ENCODE measurements around the gene APOBEC4. TPM values are rescaled to one million over a fixed set of nuclear protein-coding genes. Genes with fewer than 3 reads are reported as not detected.

Gene APOBEC4
- total and polyA plus RNA-seq, 10 of the 15 experiments (the other 5 are each of a cell fraction or from before 2014, with no cell fraction given): 0.04 to 0.25 (median 0.06) TPM; not detected in 5

DNA sequence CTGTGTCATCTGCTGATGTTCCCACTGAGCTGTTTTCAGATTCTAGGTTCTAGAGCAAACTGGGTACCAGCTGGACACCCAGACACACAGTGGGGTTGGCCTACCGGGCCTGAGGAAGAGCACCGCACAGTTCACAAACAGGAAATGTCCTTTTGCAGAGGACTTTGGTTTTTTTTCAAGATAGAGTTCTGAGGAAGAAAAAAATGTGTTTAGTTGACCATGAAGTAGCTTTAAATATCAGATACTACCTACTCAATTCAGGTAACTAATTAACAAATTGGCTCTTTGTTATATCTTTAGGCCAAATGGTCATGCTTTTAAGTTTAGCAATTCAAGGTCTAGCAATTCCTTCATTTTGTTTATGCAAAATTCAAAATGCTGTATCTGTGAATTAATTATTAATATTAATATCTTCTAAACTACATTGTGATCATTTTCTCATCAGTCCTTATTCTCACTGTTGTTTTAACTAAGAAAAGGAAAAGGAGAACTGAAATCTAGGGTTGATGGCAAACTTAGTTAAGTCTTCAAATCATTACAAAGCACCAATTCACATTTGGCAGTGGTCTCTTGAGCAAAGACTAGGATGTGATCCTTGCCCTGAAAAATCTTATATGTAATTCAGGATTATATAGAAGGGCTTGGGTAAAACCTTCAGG is 45.7 kb downstream of the APOBEC4 start:
- no TSS peak for BruUV-seq (replicated peaks)
- POLR2A ChIA-PET: interaction anchor here (0.6 to 9.4 kb wide), 7 partner anchors 9 to 1177 kb away, joined by 3 to 199 read pairs (median 6); partner anchors contain the start of genes ARPC5 and NCF2
- intact Hi-C loops (cut with micrococcal nuclease; ENCODE audit: unreplicated experiment): loop anchor here (5.0 kb wide), 1 partner anchor 135 kb away; the partner anchor contains the start of gene SMG7
- TF ChIP-seq NFIC (IDR thresholded peaks at IDR 0.05; ENCODE audit: low read depth, low read length): peak; percentile 29; the same call in 1 of the 2 replicates
- no peak for TF ChIP-seq NR2F1 (conservative IDR thresholded peaks at IDR 0.05)
- no peak for TF ChIP-seq CHD1 (IDR thresholded peaks at IDR 0.05; ENCODE audit: low read depth, low read length)
- TF ChIP-seq MEF2B (IDR thresholded peaks at IDR 0.05; ENCODE audit: partially characterized antibody, poor library complexity, severe bottlenecking): peak; percentile 12
- TF ChIP-seq, protein P1, sequence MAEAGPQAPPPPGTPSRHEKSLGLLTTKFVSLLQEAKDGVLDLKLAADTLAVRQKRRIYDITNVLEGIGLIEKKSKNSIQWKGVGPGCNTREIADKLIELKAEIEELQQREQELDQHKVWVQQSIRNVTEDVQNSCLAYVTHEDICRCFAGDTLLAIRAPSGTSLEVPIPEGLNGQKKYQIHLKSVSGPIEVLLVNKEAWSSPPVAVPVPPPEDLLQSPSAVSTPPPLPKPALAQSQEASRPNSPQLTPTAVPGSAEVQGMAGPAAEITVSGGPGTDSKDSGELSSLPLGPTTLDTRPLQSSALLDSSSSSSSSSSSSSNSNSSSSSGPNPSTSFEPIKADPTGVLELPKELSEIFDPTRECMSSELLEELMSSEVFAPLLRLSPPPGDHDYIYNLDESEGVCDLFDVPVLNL (IDR thresholded peaks at IDR 0.05; ENCODE audit: low read depth, low read length): no peak
- no peak for TF ChIP-seq BHLHE40 (IDR thresholded peaks at IDR 0.05; ENCODE audit: borderline replicate concordance in 1 of 2, low read depth in 2 of 2, low read length in 1 of 2)
- no peak for TF ChIP-seq SUZ12 (IDR thresholded peaks at IDR 0.05; ENCODE audit: unreplicated experiment)
- TF ChIP-seq FOXM1 (IDR thresholded peaks at IDR 0.05; ENCODE audit: low read depth, low read length): no peak
- no peak for TF ChIP-seq CREM (IDR thresholded peaks at IDR 0.05; ENCODE audit: low read depth)
- TF ChIP-seq IKZF2 (IDR thresholded peaks at IDR 0.05): peak in 1 of 2 experiments; percentile 36; a peak in 3 of 4 replicates
- TF ChIP-seq SMC3 (IDR thresholded peaks at IDR 0.05; ENCODE audit: borderline replicate concordance, low read length): no peak
- TF ChIP-seq, protein P2, sequence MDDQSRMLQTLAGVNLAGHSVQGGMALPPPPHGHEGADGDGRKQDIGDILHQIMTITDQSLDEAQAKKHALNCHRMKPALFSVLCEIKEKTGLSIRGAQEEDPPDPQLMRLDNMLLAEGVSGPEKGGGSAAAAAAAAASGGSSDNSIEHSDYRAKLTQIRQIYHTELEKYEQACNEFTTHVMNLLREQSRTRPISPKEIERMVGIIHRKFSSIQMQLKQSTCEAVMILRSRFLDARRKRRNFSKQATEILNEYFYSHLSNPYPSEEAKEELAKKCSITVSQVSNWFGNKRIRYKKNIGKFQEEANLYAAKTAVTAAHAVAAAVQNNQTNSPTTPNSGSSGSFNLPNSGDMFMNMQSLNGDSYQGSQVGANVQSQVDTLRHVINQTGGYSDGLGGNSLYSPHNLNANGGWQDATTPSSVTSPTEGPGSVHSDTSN (IDR thresholded peaks at IDR 0.05; ENCODE audit: insufficient replicate concordance, low read depth, low read length): no peak
- no peak for TF ChIP-seq STAT3 (IDR thresholded peaks at IDR 0.05; ENCODE audit: low read depth, low read length)
- TF ChIP-seq RBBP5 (conservative IDR thresholded peaks at IDR 0.05): no peak
- TF ChIP-seq SUPT20H (IDR thresholded peaks at IDR 0.05; ENCODE audit: borderline replicate concordance, control insufficient read depth, low read depth, low read length): no peak
- TF ChIP-seq, protein P3, sequence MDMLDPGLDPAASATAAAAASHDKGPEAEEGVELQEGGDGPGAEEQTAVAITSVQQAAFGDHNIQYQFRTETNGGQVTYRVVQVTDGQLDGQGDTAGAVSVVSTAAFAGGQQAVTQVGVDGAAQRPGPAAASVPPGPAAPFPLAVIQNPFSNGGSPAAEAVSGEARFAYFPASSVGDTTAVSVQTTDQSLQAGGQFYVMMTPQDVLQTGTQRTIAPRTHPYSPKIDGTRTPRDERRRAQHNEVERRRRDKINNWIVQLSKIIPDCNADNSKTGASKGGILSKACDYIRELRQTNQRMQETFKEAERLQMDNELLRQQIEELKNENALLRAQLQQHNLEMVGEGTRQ (IDR thresholded peaks at IDR 0.05; ENCODE audit: borderline replicate concordance, low read depth, low read length): no peak
- peak; percentile 69 for TF ChIP-seq MTA2 (IDR thresholded peaks at IDR 0.05; ENCODE audit: low read depth)

More for the DNA sequence above, 45.7 kb downstream of the APOBEC4 start:
- H3K27me3 ChIP-seq (replicated peaks in 1 of 2; ENCODE audit: control insufficient read depth in 2 of 2, insufficient read depth in 2 of 2, low read length in 1 of 2): no peaks in the 10 kb centered on the region
- H3K9me3 ChIP-seq (replicated peaks; ENCODE audit: control insufficient read depth, insufficient read depth, low read length): no peaks in the 10 kb centered on the region
- DNase-seq (ENCODE audit: low read depth, low spot score): no peak
- H3K36me3 ChIP-seq (ENCODE audit: control insufficient read depth in 2 of 2, insufficient read depth in 2 of 2, low read length in 1 of 2): no peaks in the 10 kb centered on the region
- no peaks in the 10 kb centered on the region for H3K79me2 ChIP-seq (ENCODE audit: control insufficient read depth, insufficient read depth, low read length)
- CTCF ChIA-PET: interaction anchor here (0.8 to 9.8 kb wide), 12 partner anchors 9 to 308 kb away, joined by 3 to 152 read pairs (median 5); partner anchors contain the start of gene NCF2
- no peak for FAIRE-seq
- WGBS (ENCODE audit: insufficient coverage, insufficient replicate concordance, low lambda C conversion rate, missing lambda C conversion rate): 19% methylated on average over 2 of the region's 2 CpGs
- H4K20me1 ChIP-seq (ENCODE audit: control insufficient read depth, insufficient read depth): no peaks in the 10 kb centered on the region
- H3K4me1 ChIP-seq (ENCODE audit: control insufficient read depth, insufficient read depth, low read length): peaks cover 61% of the 10 kb centered on the region
- H3K9ac ChIP-seq (ENCODE audit: control insufficient read depth, insufficient read depth, low read length): no peak overlapping the region; the same call in 1 of the 2 replicates
- H2AFZ ChIP-seq (ENCODE audit: control insufficient read depth, low read depth, low read length): no peak overlapping the region; the same call in 1 of the 2 replicates
- peak overlapping the region; percentile 1; the same call in 1 of the 2 replicates for H3K4me2 ChIP-seq (ENCODE audit: control insufficient read depth, insufficient read depth)
- peak; percentile 11 for ATAC-seq
- RAD21 ChIA-PET (ENCODE audit: unreplicated experiment): interaction anchor here (0.8 to 6.1 kb wide), 13 partner anchors 9 to 536 kb away, joined by 3 to 69 read pairs (median 6); partner anchors contain the start of gene NCF2
- in situ Hi-C loops (cut with MboI): no loop called here
- SMC1A ChIA-PET (ENCODE audit: uncharacterized antibody, unreplicated experiment): interaction anchor here (0.8 to 12.6 kb wide), 18 partner anchors 9 to 308 kb away, joined by 3 to 363 read pairs (median 6); partner anchors contain the start of genes APOBEC4 and NCF2
- no peak overlapping the region for H3K4me3 ChIP-seq
- peak overlapping the region; percentile 34 for H3K27ac ChIP-seq (ENCODE audit: control insufficient read depth, insufficient read depth)
